HepG2 (cell line): ENCODE data around the gene PATZ1. TPM values are rescaled to one million over a fixed set of nuclear protein-coding genes. Genes with fewer than 3 reads are reported as not detected.

Source experiments
- ATAC-seq: fragments of 200-7000 bp; cut with Tn5 transposase; 3 replicates; pipeline ENCODE4 v1.9.1; 2020; ENCODE audit warnings: mild to moderate bottlenecking, moderate library complexity
- BruUV-seq: library from RNA; stranded (reverse); fragments of 400-500 nt; replicated peaks from 2 replicates; lab custom pipeline; 2021; lab: Mats Ljungman, UMichigan
- CTCF ChIA-PET: fragments of 300-600 bp; formaldehyde crosslinking; extraction: SDS; loops from one replicate; lab custom pipeline; 2021; ENCODE audit warnings: low total read pairs, inconsistent platforms, low intra/inter-chr PET ratio; lab: Yijun Ruan, JAX
- POLR2A ChIA-PET: fragments of 350-600 bp; sonication (Branson Sonifier 250); formaldehyde crosslinking; loops from one replicate; lab custom pipeline; 2020; ENCODE audit warnings: antibody characterized with exemption, inconsistent platforms; lab: Yijun Ruan, JAX
- DNase-seq: peaks from one replicate; pipeline ENCODE4 v3.0.0-alpha.2; 2015; ENCODE audit warnings: low spot score
- FAIRE-seq: peaks from 3 replicates; lab custom pipeline; 2011; peaks lifted over from hg19 to GRCh38; lab: Jason Lieb, UNC
- H2AFZ ChIP-seq: one replicate; pipeline ENCODE4 v1.6.1; 2011; ENCODE audit warnings: low read length, inconsistent platforms
- H3K27ac ChIP-seq: fragments of 300-600 bp; 3 replicates; pipeline ENCODE4 v1.8.0; 2011; ENCODE audit warnings: mixed run types, mild to moderate bottlenecking, mixed read lengths, low read length, inconsistent platforms; ENCODE audit not compliant: insufficient read depth; ENCODE audit errors: extremely low read length
- H3K27me3 ChIP-seq, 2 experiments: fragments of 200-600 bp in 1 of 2; 2 replicates in 1 of 2; 3 replicates in 1 of 2; pipeline versions ENCODE4 v1.6.0 to v1.8.0; 2011; ENCODE audit warnings: low read length in 2 of 2, mild to moderate bottlenecking in 2 of 2, moderate library complexity in 2 of 2, inconsistent platforms in 1 of 2; ENCODE audit not compliant: insufficient read depth in 2 of 2, control insufficient read depth in 1 of 2
- H3K36me3 ChIP-seq, 2 experiments: fragments of 200-600 bp in 1 of 2; replicated peaks in 1 of 2; 2 replicates in 1 of 2; 3 replicates in 1 of 2; pipeline versions ENCODE4 v1.5.1 to v1.8.0; 2011; ENCODE audit warnings: low read length in 2 of 2, inconsistent platforms in 1 of 2; ENCODE audit not compliant: insufficient read depth in 2 of 2, control insufficient read depth in 1 of 2
- H3K4me1 ChIP-seq: 2 replicates; pipeline ENCODE4 v1.5.1; 2012; ENCODE audit warnings: low read length, inconsistent platforms; ENCODE audit not compliant: insufficient read depth
- H3K4me2 ChIP-seq: 2 replicates; pipeline ENCODE4 v1.6.0; 2011; ENCODE audit warnings: low read depth, low read length, inconsistent platforms
- H3K4me3 ChIP-seq, 3 experiments: fragments of 200-600 bp in 1 of 3; sonication (generic), shearing (Covaris generic) in 1 of 3; replicated peaks in 1 of 3; 2 replicates each; pipeline ENCODE4 v1.5.1; 2011 to 2016; ENCODE audit warnings: low read length in 3 of 3, inconsistent platforms in 2 of 3, low read depth in 2 of 3, mild to moderate bottlenecking in 2 of 3, control low read depth in 1 of 3, mixed read lengths in 1 of 3; ENCODE audit not compliant: insufficient read depth in 1 of 3
- H3K79me2 ChIP-seq: one replicate; pipeline ENCODE4 v1.6.1; 2011; ENCODE audit warnings: low read length, inconsistent platforms; ENCODE audit not compliant: insufficient read depth
- H3K9ac ChIP-seq: 2 replicates; pipeline ENCODE4 v1.6.0; 2011; ENCODE audit warnings: mild to moderate bottlenecking, low read depth, low read length, inconsistent platforms; ENCODE audit not compliant: insufficient read depth
- H3K9me3 ChIP-seq: 2 replicates; pipeline ENCODE4 v1.5.1; 2012; ENCODE audit warnings: mild to moderate bottlenecking, low read length
- H4K20me1 ChIP-seq: 2 replicates; pipeline ENCODE4 v1.6.0; 2011; ENCODE audit warnings: inconsistent platforms, mild to moderate bottlenecking, low read length, moderate library complexity; ENCODE audit not compliant: insufficient read depth
- CSRNP2 ChIP-seq: sonication (generic); formaldehyde crosslinking; conservative IDR thresholded peaks from 2 replicates; pipeline ENCODE4 v1.8.0; 2022; ENCODE audit warnings: low read depth, missing genetic modification reagents
- DPF2 ChIP-seq: sonication (generic); formaldehyde crosslinking; IDR thresholded peaks from 2 replicates; pipeline ENCODE4 v1.4.0; 2020; ENCODE audit warnings: mild to moderate bottlenecking, low read depth, missing genetic modification reagents, borderline replicate concordance
- DZIP1 ChIP-seq: sonication (generic); formaldehyde crosslinking; IDR thresholded peaks from 2 replicates; pipeline ENCODE4 v1.5.0; 2020; ENCODE audit warnings: mild to moderate bottlenecking, missing genetic modification reagents
- EEA1 ChIP-seq: sonication (generic); formaldehyde crosslinking; IDR thresholded peaks from 2 replicates; pipeline ENCODE4 v1.5.1; 2020; ENCODE audit warnings: mild to moderate bottlenecking, missing genetic modification reagents, borderline replicate concordance
- FOXC1 ChIP-seq: sonication (generic); formaldehyde crosslinking; IDR thresholded peaks from 2 replicates; pipeline ENCODE4 v1.8.0; 2022; ENCODE audit warnings: mild to moderate bottlenecking, missing genetic modification reagents, borderline replicate concordance
- MAFK ChIP-seq, 2 experiments: IDR thresholded peaks in 1 of 2; conservative IDR thresholded peaks in 1 of 2; 2 replicates each; pipeline ENCODE4 v1.6.1; 2011; ENCODE audit warnings: improper control_type of control experiment in 2 of 2, low read length in 2 of 2
- MLX ChIP-seq: IDR thresholded peaks from 2 replicates; pipeline ENCODE4 v1.6.1; 2016
- RXRA ChIP-seq: sonication (generic); formaldehyde crosslinking; IDR thresholded peaks from 2 replicates; pipeline ENCODE4 v1.5.1; 2020; ENCODE audit warnings: missing genetic modification reagents
- SRSF9 ChIP-seq: fragments of 200-400 bp; formaldehyde crosslinking; IDR thresholded peaks from 2 replicates; pipeline ENCODE4 v1.6.1; 2018; ENCODE audit warnings: borderline replicate concordance, mild to moderate bottlenecking, low read depth, low read length; ENCODE audit not compliant: insufficient read depth, poor library complexity, severe bottlenecking
- XBP1 ChIP-seq: sonication (generic); formaldehyde crosslinking; IDR thresholded peaks from 2 replicates; pipeline ENCODE4 v1.5.0; 2020; ENCODE audit warnings: missing genetic modification reagents
- ZFP36 ChIP-seq: fragments of 150-350 bp; IDR thresholded peaks from 2 replicates; pipeline ENCODE4 v1.6.1; 2018; ENCODE audit warnings: borderline replicate concordance, low read length, low read depth; ENCODE audit not compliant: partially characterized antibody
- ZNF275 ChIP-seq: sonication (generic); formaldehyde crosslinking; IDR thresholded peaks from 2 replicates; pipeline ENCODE4 v1.8.0; 2022; ENCODE audit warnings: missing genetic modification reagents, mild to moderate bottlenecking, inconsistent platforms, borderline replicate concordance
- ZNF431 ChIP-seq: sonication (generic); formaldehyde crosslinking; IDR thresholded peaks from 2 replicates; pipeline ENCODE4 v1.9.0; 2022; ENCODE audit warnings: missing genetic modification reagents, low read depth, mild to moderate bottlenecking, borderline replicate concordance
- ZNF562 ChIP-seq: sonication (generic); formaldehyde crosslinking; IDR thresholded peaks from 2 replicates; pipeline ENCODE4 v1.8.0; 2022; ENCODE audit warnings: missing genetic modification reagents, borderline replicate concordance
- ZNF737 ChIP-seq: sonication (generic); formaldehyde crosslinking; IDR thresholded peaks from 2 replicates; pipeline ENCODE4 v1.5.0; 2020; ENCODE audit warnings: missing genetic modification reagents, mild to moderate bottlenecking, borderline replicate concordance
- ZNF776 ChIP-seq: sonication (generic); formaldehyde crosslinking; IDR thresholded peaks from 2 replicates; pipeline ENCODE4 v1.4.0; 2020; ENCODE audit warnings: mild to moderate bottlenecking, missing genetic modification reagents
- WGBS: methylation state at CpG from one replicate; pipeline ENCODE4 v1.1.6; 2017; ENCODE audit warnings: low lambda C conversion rate; 5-methylcytosine and 5-hydroxymethylcytosine counted together
- in situ Hi-C: cut with HindIII; loops from 2 replicates; pipeline ENCODE4 v1.10.0; 2017; ENCODE audit warnings: low pct_unique_long_range_greater_than_20kb; ENCODE audit not compliant: extremely low pct_ligation_motif_present
- intact Hi-C: fragments of 100-400 bp; cut with micrococcal nuclease; formaldehyde crosslinking; loops from one replicate; pipeline ENCODE4 v1.10.0; 2022; ENCODE audit not compliant: unreplicated experiment
- polyA plus RNA-seq, 8 experiments: library from polyadenylated mRNA; depleted of rRNA in 3 of 8; stranded (reverse) in 7 of 8; unstranded in 1 of 8; fragments of >200 nt; fragmentation: Illumina TruSeq in 4 of 8; extraction: Trizol in 4 of 8; gene quantifications; 2 replicates each; pipeline versions ENCODE4 v1.2.1 to v1.2.3, GENCODE V29; 2011 to 2016; ENCODE audit warnings: low read depth in 4 of 8, missing spikeins in 1 of 8, mixed read lengths in 1 of 8; ENCODE audit not compliant: insufficient read depth in 1 of 8
- total RNA-seq, 5 experiments: library from RNA; depleted of rRNA; stranded (reverse); fragments of >200 nt; fragmentation: Illumina TruSeq; extraction: Trizol; gene quantifications; 2 replicates each; pipeline ENCODE4 v1.2.3, GENCODE V29; 2016; ENCODE audit warnings: low read depth in 1 of 5

PATZ1 gene
- total and polyA plus RNA-seq, 2 of the 13 experiments (the other 11 are each of a cell fraction or from before 2014, with no cell fraction given): 24.9 to 30.5 TPM

- Histone ChIP-seq H3K79me2 (peaks cover 42% of the 10 kb centered on the region), H2AFZ (no peak overlapping the region), H3K27ac (peak overlapping the region; percentile 94), H3K4me3 (peak overlapping the region; percentile 74 to 91 (median 85)), H3K4me1 (peaks cover 69% of the 10 kb centered on the region), H4K20me1 (peaks cover 33% of the 10 kb centered on the region), H3K4me2 (peak overlapping the region; percentile 87), H3K36me3 (peaks cover 6 to 18% of the 10 kb centered on the region in 2 experiments; a peak in 4 of 5 replicates), H3K9me3 (no peaks in the 10 kb centered on the region), H3K9ac (peak overlapping the region; percentile 77), H3K27me3 (no peaks in the 10 kb centered on the region; a peak in 1 of 5 replicates)
- no peak for FAIRE-seq
- WGBS: 11% methylated on average over 4 of the region's 40 CpGs
- DNase-seq: peak; percentile 68
- TSS peak; percentile 73 for BruUV-seq
- ATAC-seq: peak; percentile 71
- POLR2A ChIA-PET: interaction anchor here (0.6 to 3.4 kb wide), 27 partner anchors 8 to 1567 kb away, joined by 3 to 98 read pairs (median 4); partner anchors contain the start of genes DRG1, LIMK2, MORC2 and PIK3IP1
- in situ Hi-C loops: loop anchor here (5.0 kb wide), 1 partner anchor 51 kb away; the partner anchor contains the start of gene DRG1
- CTCF ChIA-PET: no interaction called here
- intact Hi-C loops: loop anchor here (1.0 kb wide), 1 partner anchor 53 kb away; the partner anchor contains the start of gene DRG1
- no peak for TF ChIP-seq DPF2 (CRISPR knock-in tag)
- 0 out of 2 replicates have a peak, but pooled peaks have one; percentile 45 for TF ChIP-seq XBP1 (CRISPR knock-in tag)
- no peak for TF ChIP-seq ZNF562 (CRISPR knock-in tag)
- peak; percentile 57; the same call in 1 of the 2 replicates for TF ChIP-seq DZIP1 (CRISPR knock-in tag)
- peak; percentile 21; the same call in 1 of the 2 replicates for TF ChIP-seq MLX (CRISPR knock-in tag)
- TF ChIP-seq SRSF9: no peak
- TF ChIP-seq RXRA: peak; percentile 54; the same call in 1 of the 2 replicates
- peak; percentile 60; the same call in 1 of the 2 replicates for TF ChIP-seq FOXC1 (CRISPR knock-in tag)
- TF ChIP-seq ZNF776 (CRISPR knock-in tag): peak; percentile 52; the same call in 1 of the 2 replicates
- TF ChIP-seq CSRNP2 (CRISPR knock-in tag): no peak
- 0 out of 2 replicates have a peak, but pooled peaks have one; percentile 34 for TF ChIP-seq ZNF431 (CRISPR knock-in tag)
- TF ChIP-seq MAFK (conservative IDR thresholded peaks at IDR 0.05 in 1 of 2, IDR thresholded peaks at IDR 0.05 in 1 of 2; ENCODE audit: low read length in 2 of 2): no peak
- peak; percentile 79; the same call in 1 of the 2 replicates for TF ChIP-seq ZNF275
- TF ChIP-seq ZNF737 (CRISPR knock-in tag): no peak
- no peak for TF ChIP-seq EEA1 (CRISPR knock-in tag)
- TF ChIP-seq ZFP36: no peak
Observed at GRCh38 chr22:31346733-31347250, 646 bp upstream of the PATZ1 start.
